ENCODE data around the gene CTDSPL. TPM values are rescaled to one million over a fixed set of nuclear protein-coding genes. Genes with fewer than 3 reads are reported as not detected.
A peak's percentile ranks its signal among the peaks of the same experiment; 100 is the strongest.
"Not testable (repeated sequence)": the region's sequence is repeated elsewhere in the genome, so short reads cannot be mapped to it uniquely, and the experiment has no call there.

Gene CTDSPL
- total RNA-seq, 1 donor: 37.4 TPM

- no peak for DNase-seq (ENCODE audit: low read depth in 2 of 3, low spot score in 2 of 3)
Measured at GRCh38 chr3:37961622-37962431, 100.1 kb downstream of the CTDSPL start.

GRCh38 chr3:37963016-37963415 lies 101.3 kb downstream of the CTDSPL start:
- no peak for DNase-seq (ENCODE audit: low read depth in 2 of 3, low spot score in 2 of 3)

GRCh38 chr3:37963635-37964034 lies 102.0 kb downstream of the CTDSPL start:
- DNase-seq (ENCODE audit: low read depth in 2 of 3, low spot score in 2 of 3): no peak

DNA sequence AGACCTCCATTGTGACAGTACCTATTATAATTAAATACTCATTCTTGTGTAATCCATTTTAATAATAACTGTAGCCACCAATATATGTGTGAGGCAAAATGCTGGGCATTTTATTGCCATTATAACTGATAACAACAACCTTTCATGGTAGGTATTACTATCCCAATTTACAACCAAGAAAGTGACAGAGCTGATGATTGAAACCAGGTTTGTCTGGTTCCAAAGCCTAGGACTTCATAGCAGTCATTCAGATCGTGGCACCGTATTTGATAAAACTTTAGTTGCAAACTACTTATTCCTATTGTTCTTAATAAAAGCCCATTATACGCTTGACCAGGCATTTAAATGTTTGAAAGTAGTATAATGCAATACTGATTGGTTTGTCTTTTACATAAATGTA lies 102.5 kb downstream of the CTDSPL start:
- DNase-seq (ENCODE audit: low read depth in 2 of 3, low spot score in 2 of 3): no peak

- no peak for DNase-seq (ENCODE audit: low read depth in 2 of 3, low spot score in 2 of 3)
Measured at GRCh38 chr3:37964716-37965115, 103.0 kb downstream of the CTDSPL start.

DNA sequence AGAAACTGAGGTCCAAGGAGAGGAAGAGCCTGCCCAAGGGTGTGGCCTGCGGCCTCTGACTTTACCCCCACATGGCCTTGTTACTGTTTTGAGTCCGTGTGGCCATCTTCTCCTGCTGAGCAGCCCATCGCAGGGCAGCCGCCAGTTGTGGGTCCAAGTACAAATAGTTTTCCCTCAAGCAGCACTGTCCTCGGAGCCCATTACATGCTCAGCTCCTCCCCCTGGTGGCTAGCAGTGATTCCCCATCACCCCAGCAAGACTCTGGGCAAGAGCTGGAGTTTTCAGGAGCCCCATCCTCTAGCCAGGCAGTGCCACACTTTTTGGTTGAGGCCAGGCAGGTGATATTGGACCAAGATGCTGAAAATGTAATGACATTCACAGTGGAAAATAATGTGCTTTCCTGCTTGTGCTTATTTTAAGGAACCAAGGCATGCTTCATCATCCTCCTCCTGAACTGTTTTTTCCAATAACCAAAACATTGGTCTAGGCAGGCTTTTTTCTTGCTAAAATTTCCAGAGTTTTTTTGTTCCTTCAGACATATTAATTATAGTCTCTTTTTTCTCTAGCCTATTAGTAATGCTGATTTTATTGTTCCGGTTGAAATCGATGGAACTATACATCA lies 105.7 kb downstream of the CTDSPL start:
- peak; percentile 13 to 79 (median 64) for DNase-seq (ENCODE audit: low read depth in 2 of 3, low spot score in 2 of 3)

DNA sequence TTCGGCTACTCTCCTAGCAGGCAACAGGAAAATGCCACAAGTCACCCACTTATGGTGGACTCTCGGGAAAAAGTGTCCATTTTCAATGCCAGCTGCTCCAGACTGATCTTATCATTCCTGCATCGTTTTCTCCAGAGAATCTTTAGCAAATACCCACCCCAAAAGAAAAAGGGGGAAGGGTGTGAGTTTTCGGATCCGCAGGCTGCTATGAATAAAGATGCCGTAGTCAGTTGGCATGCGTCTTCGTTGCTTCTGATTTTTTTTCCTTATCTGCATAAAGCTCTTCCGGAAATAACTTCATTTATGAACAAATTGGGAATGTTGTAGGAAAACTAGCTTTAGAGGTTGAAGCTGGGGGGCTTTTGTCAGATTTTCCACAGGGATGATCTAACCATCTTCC lies 106.5 kb downstream of the CTDSPL start:
- DNase-seq (ENCODE audit: low read depth in 2 of 3, low spot score in 2 of 3): no peak

GRCh38 chr3:37968813-37969595 lies 107.3 kb downstream of the CTDSPL start:
- DNase-seq (ENCODE audit: low read depth in 2 of 3, low spot score in 2 of 3): no peak

GRCh38 chr3:37969596-37970100 lies 108.0 kb downstream of the CTDSPL start:
- no peak for DNase-seq (ENCODE audit: low read depth in 2 of 3, low spot score in 2 of 3)

DNA sequence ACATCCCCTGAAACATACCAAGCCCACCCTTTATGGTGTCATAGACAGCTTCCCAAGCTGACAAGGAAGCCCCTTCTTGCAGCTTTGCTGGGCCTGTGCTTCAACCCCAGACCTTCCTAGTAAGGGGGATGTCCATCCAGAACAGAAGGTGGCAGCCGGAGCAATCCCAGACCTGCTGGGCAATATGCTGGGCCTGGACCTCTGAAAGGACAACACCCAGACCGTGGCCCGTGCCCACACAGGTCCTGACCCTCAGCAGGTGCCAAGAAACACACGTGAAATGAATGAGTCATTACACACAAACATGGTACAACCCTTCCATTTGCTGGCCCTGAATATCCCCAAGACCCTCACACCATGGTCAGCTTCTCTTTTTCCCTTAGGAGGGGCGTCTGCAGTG lies 109.1 kb downstream of the CTDSPL start:
- no peak for DNase-seq (ENCODE audit: low read depth in 2 of 3, low spot score in 2 of 3)

DNA sequence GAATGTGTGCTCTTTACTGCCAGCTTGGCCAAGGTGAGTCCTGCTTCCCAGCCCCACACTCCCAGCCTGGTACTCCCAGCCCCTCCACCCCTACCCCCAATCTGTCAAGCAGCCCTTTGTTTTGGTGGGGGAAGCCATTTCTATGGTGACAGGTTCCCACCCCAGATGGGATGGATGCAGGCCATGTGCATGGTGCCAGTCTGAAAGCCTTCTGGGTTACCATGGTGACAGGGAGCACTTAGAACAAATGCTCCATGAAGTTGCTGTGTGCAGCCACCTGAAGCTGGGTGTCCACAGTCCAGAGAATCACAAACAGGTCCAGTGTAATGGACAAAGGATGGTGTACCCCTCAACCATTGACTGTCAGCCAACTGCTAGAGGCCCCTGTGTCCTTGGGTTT lies 109.8 kb downstream of the CTDSPL start:
- DNase-seq (ENCODE audit: low read depth in 2 of 3, low spot score in 2 of 3): no peak

- DNase-seq (ENCODE audit: low read depth in 2 of 3, low spot score in 2 of 3): not testable (repeated sequence)
Measured at GRCh38 chr3:37972056-37972455, 110.4 kb downstream of the CTDSPL start.

- no peak for DNase-seq (ENCODE audit: low read depth in 2 of 3, low spot score in 2 of 3)
Measured at GRCh38 chr3:37973246-37974054, 111.8 kb downstream of the CTDSPL start.

- DNase-seq (ENCODE audit: low read depth in 2 of 3, low spot score in 2 of 3): peak; percentile 41 to 77 (median 75)
Measured at GRCh38 chr3:37974121-37975083, 112.7 kb downstream of the CTDSPL start.

- no peak for DNase-seq (ENCODE audit: low read depth in 2 of 3, low spot score in 2 of 3)
Measured at GRCh38 chr3:37979541-37980461, 118.1 kb downstream of the CTDSPL start.

DNA sequence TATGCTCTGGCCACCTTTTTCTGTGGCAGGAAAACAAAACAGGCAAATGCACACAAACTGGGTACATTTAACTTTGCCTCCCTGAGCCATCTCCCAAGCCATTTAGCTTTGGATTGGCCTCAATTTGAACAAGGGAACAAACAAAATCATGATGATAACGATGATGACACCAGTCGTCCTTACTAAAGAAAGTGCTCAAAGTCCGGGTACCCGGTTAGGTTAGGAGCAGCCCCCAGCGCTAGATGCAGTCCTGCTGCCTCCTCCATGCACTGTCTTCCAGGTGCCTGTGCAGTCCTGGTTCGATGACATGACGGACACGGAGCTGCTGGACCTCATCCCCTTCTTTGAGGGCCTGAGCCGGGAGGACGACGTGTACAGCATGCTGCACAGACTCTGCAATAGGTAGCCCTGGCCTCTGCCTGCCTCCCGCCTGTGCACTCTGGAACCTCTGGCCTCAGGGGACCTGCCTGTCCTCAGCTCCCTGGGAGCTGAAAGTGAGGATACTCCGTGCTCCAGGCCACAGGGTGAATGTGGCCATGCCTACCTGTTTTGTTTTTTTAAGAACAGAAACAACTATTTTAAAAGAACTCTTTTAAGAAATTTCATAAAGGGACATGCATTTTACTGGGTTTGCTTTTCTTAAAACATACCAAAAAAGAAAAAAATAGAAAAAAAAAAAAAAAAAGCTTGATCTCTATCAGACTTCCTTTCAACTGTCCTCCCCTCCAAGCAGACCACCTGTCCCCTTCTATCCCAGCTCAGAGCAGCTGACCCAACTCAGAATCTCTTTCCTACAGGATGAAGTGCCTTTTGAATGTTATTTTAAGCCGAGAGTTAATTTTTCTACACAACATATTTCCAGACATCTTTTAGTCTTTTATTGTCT lies 119.0 kb downstream of the CTDSPL start:
- no peak for DNase-seq (ENCODE audit: low read depth in 2 of 3, low spot score in 2 of 3)

DNA sequence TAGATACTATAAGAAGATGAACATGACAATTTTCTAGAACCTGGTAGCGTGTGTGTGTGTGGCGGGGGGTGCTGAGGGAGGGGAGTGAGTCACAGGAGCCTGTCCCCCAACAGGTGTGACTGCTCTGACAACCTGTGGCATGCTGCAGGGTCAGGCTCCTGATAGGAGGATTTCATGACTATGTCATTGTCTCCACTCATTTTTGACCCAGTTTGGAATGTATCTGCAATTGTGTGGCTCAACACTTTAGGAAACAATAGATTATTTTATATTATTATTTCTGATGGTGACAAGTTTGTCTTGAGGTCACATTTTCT lies 119.6 kb downstream of the CTDSPL start:
- DNase-seq (ENCODE audit: low read depth in 2 of 3, low spot score in 2 of 3): no peak
